ENCODE results near the gene POMP. TPM values are rescaled to one million over a fixed set of nuclear protein-coding genes. Genes with fewer than 3 reads are reported as not detected.
A peak's percentile ranks its signal among the peaks of the same experiment; 100 is the strongest.

Gene POMP
- total RNA-seq, 1 donor from 2014 or later = 131 TPM

- no peak for DNase-seq (ENCODE audit: low read depth)
- H3K27me3 Mint-ChIP-seq (ENCODE audit: low read depth, unreplicated experiment) = peaks cover 6% of the 10 kb centered on the region
- no peak overlapping the region for H3K4me3 Mint-ChIP-seq (ENCODE audit: unreplicated experiment)
- H2AFZ ChIP-seq (ENCODE audit: low read depth, low read length) = no peak overlapping the region
- H3K27ac ChIP-seq (ENCODE audit: low read depth, low read length) = no peak overlapping the region
- no peaks in the 10 kb centered on the region for H3K79me2 ChIP-seq (ENCODE audit: insufficient read depth, low read length)
- no peak for FAIRE-seq
- TF ChIP-seq EZH2 (IDR thresholded peaks at IDR 0.05; ENCODE audit: insufficient read depth, low read length) = no peak
- no peak for TF ChIP-seq CTCF (IDR thresholded peaks at IDR 0.05; ENCODE audit: insufficient read depth, low read depth, low read length)
- H3K9me3 ChIP-seq (ENCODE audit: insufficient read depth, low read depth, low read length) = no peaks in the 10 kb centered on the region
- H3K4me3 ChIP-seq (ENCODE audit: insufficient read depth, low read depth, low read length) = no peak overlapping the region
- H3K4me1 Mint-ChIP-seq (ENCODE audit: low read depth, unreplicated experiment) = peaks cover 9% of the 10 kb centered on the region
- H3K27me3 ChIP-seq (ENCODE audit: insufficient read depth, low read length) = no peaks in the 10 kb centered on the region
- no peaks in the 10 kb centered on the region for H3K36me3 Mint-ChIP-seq (ENCODE audit: low read depth, unreplicated experiment)
- H3K4me1 ChIP-seq (ENCODE audit: insufficient read depth, low read length) = no peaks in the 10 kb centered on the region
- H4K20me1 ChIP-seq (ENCODE audit: insufficient read depth, low read length) = no peaks in the 10 kb centered on the region
- H3K27ac Mint-ChIP-seq (ENCODE audit: unreplicated experiment) = no peak overlapping the region
- H3K4me2 ChIP-seq (ENCODE audit: low read length) = no peak overlapping the region
- H3K36me3 ChIP-seq (ENCODE audit: insufficient read depth, low read length) = no peaks in the 10 kb centered on the region
- H3K9me3 Mint-ChIP-seq (ENCODE audit: unreplicated experiment) = no peaks in the 10 kb centered on the region
- no peak overlapping the region for H3K9ac ChIP-seq (ENCODE audit: low read length)
These were observed 46.0 kb downstream of the POMP start for GRCh38 chr13:28704919-28705318.

GRCh38 chr13:28705461-28706083 is 46.6 kb downstream of the POMP start:
- TF ChIP-seq CTCF (IDR thresholded peaks at IDR 0.05; ENCODE audit: insufficient read depth, low read depth, low read length) (no peak), EZH2 (IDR thresholded peaks at IDR 0.05; ENCODE audit: insufficient read depth, low read length) (no peak)
- no peak for DNase-seq (ENCODE audit: low read depth)
- no peaks in the 10 kb centered on the region for H3K27me3 ChIP-seq (ENCODE audit: insufficient read depth, low read length)
- H3K4me3 ChIP-seq (ENCODE audit: insufficient read depth, low read depth, low read length) = no peak overlapping the region
- no peaks in the 10 kb centered on the region for H3K36me3 Mint-ChIP-seq (ENCODE audit: low read depth, unreplicated experiment)
- no peak overlapping the region for H3K9ac ChIP-seq (ENCODE audit: low read length)
- no peaks in the 10 kb centered on the region for H3K9me3 Mint-ChIP-seq (ENCODE audit: unreplicated experiment)
- no peak overlapping the region for H2AFZ ChIP-seq (ENCODE audit: low read depth, low read length)
- no peaks in the 10 kb centered on the region for H4K20me1 ChIP-seq (ENCODE audit: insufficient read depth, low read length)
- H3K27ac ChIP-seq (ENCODE audit: low read depth, low read length) = no peak overlapping the region
- H3K79me2 ChIP-seq (ENCODE audit: insufficient read depth, low read length) = no peaks in the 10 kb centered on the region
- H3K9me3 ChIP-seq (ENCODE audit: insufficient read depth, low read depth, low read length) = no peaks in the 10 kb centered on the region
- H3K4me1 ChIP-seq (ENCODE audit: insufficient read depth, low read length) = no peaks in the 10 kb centered on the region
- H3K27me3 Mint-ChIP-seq (ENCODE audit: low read depth, unreplicated experiment) = peaks cover 6% of the 10 kb centered on the region
- H3K4me2 ChIP-seq (ENCODE audit: low read length) = no peak overlapping the region
- H3K4me3 Mint-ChIP-seq (ENCODE audit: unreplicated experiment) = no peak overlapping the region
- peaks cover 9% of the 10 kb centered on the region for H3K4me1 Mint-ChIP-seq (ENCODE audit: low read depth, unreplicated experiment)
- H3K36me3 ChIP-seq (ENCODE audit: insufficient read depth, low read length) = no peaks in the 10 kb centered on the region
- no peak overlapping the region for H3K27ac Mint-ChIP-seq (ENCODE audit: unreplicated experiment)
- peak; percentile 43 for FAIRE-seq

- Histone ChIP-seq H4K20me1 (ENCODE audit: insufficient read depth, low read length) (no peaks in the 10 kb centered on the region), H3K79me2 (ENCODE audit: insufficient read depth, low read length) (no peaks in the 10 kb centered on the region), H3K9me3 (ENCODE audit: insufficient read depth, low read depth, low read length) (no peaks in the 10 kb centered on the region), H3K27me3 (ENCODE audit: insufficient read depth, low read length) (no peaks in the 10 kb centered on the region), H3K4me2 (ENCODE audit: low read length) (no peak overlapping the region), H3K9ac (ENCODE audit: low read length) (no peak overlapping the region), H3K4me3 (ENCODE audit: insufficient read depth, low read depth, low read length) (no peak overlapping the region), H2AFZ (ENCODE audit: low read depth, low read length) (no peak overlapping the region), H3K36me3 (ENCODE audit: insufficient read depth, low read length) (no peaks in the 10 kb centered on the region), H3K27ac (ENCODE audit: low read depth, low read length) (no peak overlapping the region), H3K4me1 (ENCODE audit: insufficient read depth, low read length) (no peaks in the 10 kb centered on the region)
- FAIRE-seq = peak; percentile 98
- Mint-ChIP-seq H3K4me3 (ENCODE audit: unreplicated experiment) (no peak overlapping the region), H3K9me3 (ENCODE audit: unreplicated experiment) (no peaks in the 10 kb centered on the region), H3K4me1 (ENCODE audit: low read depth, unreplicated experiment) (peaks cover 9% of the 10 kb centered on the region), H3K27me3 (ENCODE audit: low read depth, unreplicated experiment) (peaks cover 6% of the 10 kb centered on the region), H3K36me3 (ENCODE audit: low read depth, unreplicated experiment) (no peaks in the 10 kb centered on the region), H3K27ac (ENCODE audit: unreplicated experiment) (peak overlapping the region; percentile 16)
- TF ChIP-seq EZH2 (IDR thresholded peaks at IDR 0.05; ENCODE audit: insufficient read depth, low read length) (no peak), CTCF (IDR thresholded peaks at IDR 0.05; ENCODE audit: insufficient read depth, low read depth, low read length) (no peak)
- peak; percentile 55 for DNase-seq (ENCODE audit: low read depth)
These were observed 48.9 kb downstream of the POMP start for GRCh38 chr13:28707629-28708427.
